ENCODE measurements around the gene SIT1.

- no peak for TF ChIP-seq CTCF (IDR thresholded peaks at IDR 0.05)
- TF ChIP-seq EP300 (IDR thresholded peaks at IDR 0.05), result no peak
Observed at GRCh38 chr9:35689542-35690293, 39.0 kb upstream of the SIT1 start, which contains the start of gene TPM2.
